SHP77 (cell line): Measurements from ENCODE around the gene DSTN.
A peak's percentile ranks its signal among the peaks of the same experiment; 100 is the strongest.
"Not testable (repeated sequence)": the region's sequence is repeated elsewhere in the genome, so short reads cannot be mapped to it uniquely, and the experiment has no call there.

Experiments used
- DNase-seq, 2 experiments: peaks; one replicate each; lab custom pipeline; 2025; lab: John Stamatoyannopoulos, UW

DSTN gene

DNA sequence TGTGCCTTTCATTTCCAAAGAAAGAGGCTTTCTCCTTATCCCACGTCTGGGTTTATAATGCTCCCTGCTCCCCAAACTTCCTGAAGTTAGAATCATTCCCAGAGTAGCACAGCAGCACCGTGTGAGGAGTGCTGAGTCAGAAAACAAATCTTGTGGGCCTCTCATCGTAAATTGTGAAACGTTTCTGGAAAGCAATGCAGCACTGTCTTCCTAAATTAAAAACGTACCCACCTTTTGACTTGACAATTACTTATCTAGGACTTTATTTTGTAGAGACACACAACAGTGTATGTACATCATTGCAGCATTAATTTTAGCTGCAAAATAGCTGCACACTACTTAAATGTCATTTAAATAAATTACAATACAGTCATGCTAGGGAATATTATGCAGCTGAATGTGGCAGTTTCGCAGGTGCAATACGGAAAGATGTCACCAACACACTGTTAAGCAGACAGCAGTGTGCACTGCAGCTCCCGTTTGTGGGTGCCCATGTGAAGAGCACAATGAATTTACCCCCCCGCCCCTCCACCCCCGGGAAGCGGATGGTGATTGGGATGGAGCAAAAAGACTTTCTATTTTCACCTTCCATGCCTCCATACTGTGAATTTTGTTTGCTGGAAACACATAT lies 81.4 kb downstream of the DSTN start:
- DNase-seq: peak in 1 of 2 experiments; percentile 28

GRCh38 chr20:17651760-17652388 lies 82.0 kb downstream of the DSTN start:
- DNase-seq: peak in 1 of 2 experiments; percentile 35

DNA sequence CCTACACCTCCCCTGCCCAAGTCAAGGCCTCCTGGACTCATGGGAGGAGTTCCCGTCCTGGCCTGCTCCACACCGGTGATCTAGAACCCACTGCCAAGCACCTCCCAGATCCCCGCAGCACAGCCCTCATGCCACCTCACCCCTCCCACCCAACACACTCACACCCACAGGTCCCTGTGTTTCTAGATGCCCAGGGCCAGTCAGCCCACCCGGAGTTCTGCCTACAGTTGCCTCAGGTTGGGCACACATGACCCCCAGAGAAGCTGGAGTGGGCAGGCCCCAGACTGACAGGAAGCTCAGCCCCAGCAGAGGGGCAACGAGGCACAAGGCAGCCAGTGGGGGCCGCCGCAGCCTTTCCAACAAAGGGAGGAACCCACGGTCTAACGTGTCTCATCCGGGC lies 82.5 kb downstream of the DSTN start:
- DNase-seq: no peak

DNA sequence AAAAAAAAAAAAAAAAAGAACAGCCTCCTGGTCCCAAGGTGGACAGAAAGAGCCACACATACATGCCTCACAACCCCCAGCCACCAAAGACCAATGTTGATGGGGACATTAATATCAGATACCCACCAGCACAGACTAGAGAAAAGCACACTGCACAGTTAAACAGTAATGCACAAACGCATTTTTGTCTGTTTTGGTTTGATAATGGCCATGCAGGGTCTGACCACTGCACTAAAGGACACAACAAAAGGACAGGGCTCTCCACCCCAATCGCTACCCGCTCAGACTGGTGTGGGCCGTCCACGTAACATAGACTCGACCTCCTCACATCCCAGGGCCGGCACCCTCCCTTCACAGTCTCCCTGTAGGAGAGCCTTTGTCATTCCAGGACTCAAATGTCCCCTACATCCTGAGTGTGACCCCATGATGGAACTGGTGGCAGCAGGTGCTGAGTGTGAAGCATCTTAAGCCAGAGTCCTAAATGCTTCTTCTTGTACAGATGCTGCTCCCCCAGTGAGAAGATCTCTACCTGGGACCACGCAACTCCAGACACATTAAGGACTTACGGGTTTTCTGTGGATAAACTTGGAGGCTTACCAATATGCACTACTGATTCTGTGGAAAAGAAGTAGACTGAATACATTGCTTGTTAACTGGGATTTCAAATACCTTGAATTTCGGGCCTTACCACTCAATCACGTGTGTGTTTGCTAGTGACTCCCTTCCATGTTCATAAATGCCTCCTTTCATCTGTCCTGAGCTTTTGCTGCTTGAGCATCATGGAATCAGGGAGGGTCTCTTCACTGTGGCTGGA lies 84.2 kb downstream of the DSTN start:
- no peak for DNase-seq

- DNase-seq: no peak
Measured at GRCh38 chr20:17654649-17655285, 84.9 kb downstream of the DSTN start.

GRCh38 chr20:17655286-17655651 lies 85.4 kb downstream of the DSTN start:
- DNase-seq: no peak

- DNase-seq: no peak
Measured at GRCh38 chr20:17655865-17656479, 86.1 kb downstream of the DSTN start.

- DNase-seq: no peak
Measured at GRCh38 chr20:17657079-17657825, 87.4 kb downstream of the DSTN start.

DNA sequence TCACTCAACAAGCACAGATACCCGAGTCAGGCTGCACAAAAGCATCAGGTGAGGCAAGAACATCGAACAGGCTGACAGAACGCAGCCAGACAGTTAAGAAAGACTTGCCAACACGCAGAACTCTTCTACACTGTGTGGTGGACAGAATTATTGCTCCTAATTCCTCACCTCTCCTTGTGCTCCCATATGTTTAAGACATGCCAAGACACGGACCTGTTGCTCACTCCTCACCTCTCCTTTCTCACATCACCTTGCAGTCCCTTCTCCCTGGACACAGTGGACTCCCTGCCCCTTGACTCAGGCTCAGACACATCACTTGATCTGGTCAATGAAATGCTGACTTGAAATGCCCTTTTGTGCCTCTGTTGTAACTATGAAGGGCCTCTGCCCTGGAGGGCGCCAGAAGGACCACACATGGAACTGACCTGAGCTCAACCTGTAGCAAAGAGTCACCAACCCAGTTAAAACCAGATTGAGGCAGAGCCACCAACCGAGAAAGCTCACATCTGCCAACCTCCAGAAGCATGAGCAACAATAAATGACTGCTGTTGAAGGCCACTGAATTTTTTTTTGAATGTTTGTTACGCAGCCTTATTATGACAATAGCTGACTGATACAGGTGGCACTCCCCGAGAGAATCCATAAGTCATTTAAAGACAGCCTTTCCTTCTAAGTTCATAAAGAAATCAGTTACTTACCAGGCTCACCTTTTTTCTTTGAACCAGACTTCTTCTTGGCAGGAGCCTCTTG lies 88.2 kb downstream of the DSTN start:
- DNase-seq: no peak

- no peak for DNase-seq
Measured at GRCh38 chr20:17658648-17658993, 88.7 kb downstream of the DSTN start.

GRCh38 chr20:17659344-17659743 lies 89.5 kb downstream of the DSTN start:
- DNase-seq: not testable (repeated sequence)
